Left ventricle myocardium inferior (tissue), 1 donor: ENCODE measurements around the gene PRR19. TPM values are rescaled to one million over a fixed set of nuclear protein-coding genes. Genes with fewer than 3 reads are reported as not detected.

ENCODE experiments used
- DNase-seq: peaks from one replicate; pipeline ENCODE4 v3.0.0-alpha.2; 2020
- H3K27ac ChIP-seq: fragments of 200-600 bp; replicated peaks from 2 replicates; pipeline ENCODE4 v1.8.0; 2021
- H3K27me3 ChIP-seq: fragments of 200-600 bp; 2 replicates; pipeline ENCODE4 v1.8.0; 2021; ENCODE audit warnings: low read depth
- H3K36me3 ChIP-seq: fragments of 200-600 bp; 2 replicates; pipeline ENCODE4 v1.8.0; 2021
- H3K4me1 ChIP-seq: fragments of 200-600 bp; 2 replicates; pipeline ENCODE4 v1.8.0; 2021
- H3K4me3 ChIP-seq: fragments of 200-600 bp; 2 replicates; pipeline ENCODE4 v1.8.0; 2021; ENCODE audit warnings: mild to moderate bottlenecking, moderate library complexity
- H3K9me3 ChIP-seq: fragments of 200-600 bp; replicated peaks from 2 replicates; pipeline ENCODE4 v1.8.0; 2021
- intact Hi-C: fragments of 100-400 bp; cut with micrococcal nuclease; formaldehyde crosslinking; loops from one replicate; pipeline ENCODE4 v1.11.0; 2022
- total RNA-seq: library from RNA; stranded (reverse); fragmentation: NEBNext Ultra II Directional; extraction: Animal tissue kit (Norgen Biotek cat#: 25700); gene quantifications from one replicate; pipeline ENCODE4 v1.2.1, GENCODE V29; 2021
- TF ChIP-seq, protein P1 (sequence below): fragments of 200-600 bp; IDR thresholded peaks from 2 replicates; pipeline ENCODE4 v1.8.0; 2021; ENCODE audit warnings: antibody characterized with exemption, mild to moderate bottlenecking, borderline replicate concordance
- donor health status: DM: no; HTN: yes; CAD: no; lungs with severe emphysema.

PRR19 gene
- total RNA-seq, 1 donor from 2014 or later: not detected

DNA sequence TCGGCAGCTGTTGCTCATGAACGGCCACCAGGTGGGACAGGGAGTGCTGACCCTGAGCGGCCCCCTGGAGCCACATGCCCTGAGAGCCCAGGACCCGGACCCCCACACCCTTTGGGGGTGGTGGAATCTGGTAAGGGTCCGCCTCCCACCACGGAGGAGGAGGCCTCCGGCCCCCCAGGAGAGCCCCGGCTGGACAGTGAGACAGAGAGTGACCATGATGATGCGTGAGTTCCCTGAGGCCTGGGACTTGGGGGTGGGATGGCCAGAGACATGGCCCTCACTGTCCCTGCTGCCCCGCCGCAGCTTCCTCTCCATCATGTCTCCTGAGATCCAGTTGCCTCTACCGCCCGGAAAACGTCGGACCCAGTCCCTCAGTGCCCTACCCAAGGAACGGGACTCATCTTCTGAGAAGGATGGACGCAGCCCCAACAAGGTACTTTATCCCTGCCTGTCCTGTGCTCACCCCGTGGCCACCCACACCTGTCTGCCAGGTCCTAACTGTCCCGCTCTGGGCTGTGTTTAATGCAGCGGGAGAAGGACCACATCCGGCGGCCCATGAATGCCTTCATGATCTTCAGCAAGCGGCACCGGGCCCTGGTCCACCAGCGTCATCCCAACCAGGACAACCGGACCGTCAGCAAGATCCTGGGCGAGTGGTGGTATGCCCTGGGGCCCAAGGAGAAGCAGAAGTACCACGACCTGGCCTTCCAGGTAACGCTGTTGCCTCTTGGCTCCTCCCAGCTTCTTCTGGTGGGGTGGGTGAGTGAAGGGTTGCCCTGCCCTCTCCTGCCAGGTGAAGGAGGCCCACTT, 14.7 kb upstream of the PRR19 start:
- intact Hi-C loops: loop anchor here (5.0 kb wide), 1 partner anchor 35 kb away; no protein-coding TSS in a partner anchor
- TF ChIP-seq, protein P1, sequence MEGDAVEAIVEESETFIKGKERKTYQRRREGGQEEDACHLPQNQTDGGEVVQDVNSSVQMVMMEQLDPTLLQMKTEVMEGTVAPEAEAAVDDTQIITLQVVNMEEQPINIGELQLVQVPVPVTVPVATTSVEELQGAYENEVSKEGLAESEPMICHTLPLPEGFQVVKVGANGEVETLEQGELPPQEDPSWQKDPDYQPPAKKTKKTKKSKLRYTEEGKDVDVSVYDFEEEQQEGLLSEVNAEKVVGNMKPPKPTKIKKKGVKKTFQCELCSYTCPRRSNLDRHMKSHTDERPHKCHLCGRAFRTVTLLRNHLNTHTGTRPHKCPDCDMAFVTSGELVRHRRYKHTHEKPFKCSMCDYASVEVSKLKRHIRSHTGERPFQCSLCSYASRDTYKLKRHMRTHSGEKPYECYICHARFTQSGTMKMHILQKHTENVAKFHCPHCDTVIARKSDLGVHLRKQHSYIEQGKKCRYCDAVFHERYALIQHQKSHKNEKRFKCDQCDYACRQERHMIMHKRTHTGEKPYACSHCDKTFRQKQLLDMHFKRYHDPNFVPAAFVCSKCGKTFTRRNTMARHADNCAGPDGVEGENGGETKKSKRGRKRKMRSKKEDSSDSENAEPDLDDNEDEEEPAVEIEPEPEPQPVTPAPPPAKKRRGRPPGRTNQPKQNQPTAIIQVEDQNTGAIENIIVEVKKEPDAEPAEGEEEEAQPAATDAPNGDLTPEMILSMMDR: no peak
- Histone ChIP-seq H3K27ac (peak overlapping the region; percentile 98), H3K4me3 (no peak overlapping the region), H3K27me3 (no peaks in the 10 kb centered on the region), H3K36me3 (peaks cover 54% of the 10 kb centered on the region), H3K4me1 (peaks cover 40% of the 10 kb centered on the region), H3K9me3 (no peaks in the 10 kb centered on the region)
- DNase-seq: no peak

DNA sequence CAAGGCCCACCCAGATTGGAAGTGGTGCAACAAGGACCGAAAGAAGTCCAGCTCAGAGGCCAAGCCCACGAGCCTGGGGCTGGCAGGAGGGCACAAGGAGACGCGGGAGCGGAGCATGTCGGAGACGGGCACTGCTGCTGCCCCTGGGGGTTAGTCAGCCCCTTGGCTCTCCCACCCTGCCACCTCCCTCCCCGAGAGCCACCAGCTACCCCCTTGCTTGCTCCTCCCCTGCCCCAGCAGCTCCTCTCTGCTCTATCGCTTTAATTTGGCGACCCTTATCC, 14.2 kb upstream of the PRR19 start:
- Histone ChIP-seq H3K4me3 (no peak overlapping the region), H3K4me1 (peaks cover 34% of the 10 kb centered on the region), H3K27ac (no peak overlapping the region), H3K27me3 (no peaks in the 10 kb centered on the region), H3K36me3 (peaks cover 60% of the 10 kb centered on the region), H3K9me3 (no peaks in the 10 kb centered on the region)
- intact Hi-C loops: loop anchor here (5.0 kb wide), 1 partner anchor 35 kb away; no protein-coding TSS in a partner anchor
- TF ChIP-seq, protein P1: no peak
- no peak for DNase-seq

DNA sequence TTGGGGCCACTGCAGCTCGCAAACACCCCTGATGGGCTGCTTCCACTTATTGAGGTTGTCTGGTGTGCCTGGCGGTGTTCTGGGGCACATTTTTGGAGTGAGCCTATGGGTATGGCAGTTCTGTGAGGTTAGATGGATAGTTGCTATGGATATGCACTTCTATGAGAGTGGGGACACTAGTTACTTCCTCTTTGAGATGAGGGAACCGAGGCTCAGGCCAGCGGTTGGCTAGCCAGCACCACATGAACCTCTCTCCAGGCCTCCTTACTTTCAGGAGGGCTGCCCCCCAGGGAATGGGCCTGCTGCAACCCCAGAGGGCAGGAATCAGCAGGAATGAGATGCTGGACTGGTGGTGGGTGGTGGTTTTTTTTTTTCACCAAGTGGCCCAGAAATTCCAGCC, 13.5 kb upstream of the PRR19 start:
- TF ChIP-seq, protein P1: no peak
- Histone ChIP-seq H3K27me3 (no peaks in the 10 kb centered on the region), H3K27ac (no peak overlapping the region), H3K36me3 (peaks cover 66% of the 10 kb centered on the region), H3K4me3 (no peak overlapping the region), H3K9me3 (no peaks in the 10 kb centered on the region), H3K4me1 (peaks cover 28% of the 10 kb centered on the region)
- intact Hi-C loops: loop anchor here (5.0 kb wide), 1 partner anchor 36 kb away; no protein-coding TSS in a partner anchor
- no peak for DNase-seq

DNA sequence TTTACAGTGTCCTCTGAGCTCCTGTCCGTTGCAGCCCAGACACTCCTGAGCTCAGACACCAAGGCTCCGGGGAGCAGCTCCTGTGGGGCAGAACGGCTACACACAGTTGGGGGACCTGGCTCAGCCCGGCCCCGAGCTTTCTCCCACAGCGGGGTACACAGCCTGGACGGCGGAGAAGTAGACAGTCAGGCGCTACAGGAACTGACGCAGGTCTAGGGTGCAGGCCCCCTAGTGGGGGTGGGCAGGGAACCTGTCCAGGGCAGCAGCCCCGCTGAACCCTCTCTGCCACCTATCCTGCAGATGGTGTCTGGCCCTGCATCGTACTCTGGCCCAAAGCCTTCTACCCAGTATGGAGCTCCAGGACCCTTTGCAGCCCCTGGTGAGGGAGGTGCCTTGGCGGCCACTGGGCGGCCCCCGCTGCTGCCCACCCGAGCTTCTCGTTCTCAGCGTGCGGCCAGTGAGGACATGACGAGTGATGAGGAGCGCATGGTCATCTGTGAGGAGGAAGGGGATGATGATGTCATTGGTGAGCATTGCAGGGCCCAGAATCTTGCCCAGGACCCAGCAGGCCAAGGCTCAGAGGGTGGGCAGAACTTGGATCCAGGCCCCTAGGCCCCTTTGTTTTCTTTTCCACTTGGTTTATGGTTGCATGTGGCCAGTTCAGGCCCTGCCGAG, 12.9 kb upstream of the PRR19 start:
- Histone ChIP-seq H3K4me3 (no peak overlapping the region), H3K4me1 (peaks cover 26% of the 10 kb centered on the region), H3K27me3 (no peaks in the 10 kb centered on the region), H3K36me3 (peaks cover 72% of the 10 kb centered on the region), H3K9me3 (no peaks in the 10 kb centered on the region), H3K27ac (no peak overlapping the region)
- intact Hi-C loops: loop anchor here (5.0 kb wide), 1 partner anchor 37 kb away; no protein-coding TSS in a partner anchor
- TF ChIP-seq, protein P1: no peak
- no peak for DNase-seq

DNA sequence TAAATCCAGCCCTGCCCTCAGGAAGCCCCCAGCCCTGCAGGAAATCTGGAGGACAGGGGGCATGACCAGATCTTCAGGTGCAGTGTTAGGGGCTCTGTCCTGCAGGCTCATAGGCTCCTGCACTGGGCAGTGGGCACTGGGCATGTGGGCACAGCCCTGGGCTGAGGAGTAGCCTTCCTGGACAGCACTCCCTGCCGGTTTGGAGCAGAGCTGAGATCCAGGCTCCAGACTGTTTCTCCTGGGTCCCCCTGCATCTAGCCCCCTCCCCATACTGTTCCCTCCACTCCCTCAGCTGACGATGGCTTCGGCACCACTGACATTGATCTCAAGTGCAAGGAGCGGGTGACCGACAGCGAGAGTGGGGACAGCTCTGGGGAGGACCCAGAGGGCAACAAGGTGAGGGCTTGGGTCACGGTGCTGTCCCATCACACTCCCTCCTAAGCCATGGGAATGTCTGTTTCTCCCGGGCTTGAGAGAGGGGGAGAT, 12.3 kb upstream of the PRR19 start:
- Histone ChIP-seq H3K36me3 (peaks cover 78% of the 10 kb centered on the region), H3K4me3 (no peak overlapping the region), H3K4me1 (peaks cover 25% of the 10 kb centered on the region), H3K27me3 (no peaks in the 10 kb centered on the region), H3K27ac (no peak overlapping the region), H3K9me3 (no peaks in the 10 kb centered on the region)
- TF ChIP-seq, protein P1: no peak
- intact Hi-C loops: loop anchor here (5.0 kb wide), 1 partner anchor 37 kb away; no protein-coding TSS in a partner anchor
- no peak for DNase-seq
